ENCODE data around the gene GJB1.

DNA sequence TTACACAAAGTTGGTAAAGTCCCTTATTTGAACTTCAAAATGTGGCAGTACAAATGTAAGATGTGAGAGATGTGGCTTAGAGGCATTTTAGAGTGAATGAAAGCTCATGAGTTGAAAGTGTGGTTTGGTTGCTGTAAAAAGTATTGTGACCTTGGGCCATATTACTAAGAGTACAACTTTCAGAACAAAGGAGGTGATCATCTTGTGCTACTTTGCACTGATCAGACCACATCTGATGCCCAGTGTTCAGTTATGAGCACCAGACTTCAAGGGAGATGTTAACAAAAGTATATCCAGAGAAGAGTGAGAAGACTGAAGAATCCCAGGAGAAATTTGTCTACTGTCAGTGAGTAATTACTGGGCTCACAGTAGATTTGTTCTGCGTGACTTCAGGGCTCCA, 48.2 kb upstream of the GJB1 start:
- TF ChIP-seq, protein P1, sequence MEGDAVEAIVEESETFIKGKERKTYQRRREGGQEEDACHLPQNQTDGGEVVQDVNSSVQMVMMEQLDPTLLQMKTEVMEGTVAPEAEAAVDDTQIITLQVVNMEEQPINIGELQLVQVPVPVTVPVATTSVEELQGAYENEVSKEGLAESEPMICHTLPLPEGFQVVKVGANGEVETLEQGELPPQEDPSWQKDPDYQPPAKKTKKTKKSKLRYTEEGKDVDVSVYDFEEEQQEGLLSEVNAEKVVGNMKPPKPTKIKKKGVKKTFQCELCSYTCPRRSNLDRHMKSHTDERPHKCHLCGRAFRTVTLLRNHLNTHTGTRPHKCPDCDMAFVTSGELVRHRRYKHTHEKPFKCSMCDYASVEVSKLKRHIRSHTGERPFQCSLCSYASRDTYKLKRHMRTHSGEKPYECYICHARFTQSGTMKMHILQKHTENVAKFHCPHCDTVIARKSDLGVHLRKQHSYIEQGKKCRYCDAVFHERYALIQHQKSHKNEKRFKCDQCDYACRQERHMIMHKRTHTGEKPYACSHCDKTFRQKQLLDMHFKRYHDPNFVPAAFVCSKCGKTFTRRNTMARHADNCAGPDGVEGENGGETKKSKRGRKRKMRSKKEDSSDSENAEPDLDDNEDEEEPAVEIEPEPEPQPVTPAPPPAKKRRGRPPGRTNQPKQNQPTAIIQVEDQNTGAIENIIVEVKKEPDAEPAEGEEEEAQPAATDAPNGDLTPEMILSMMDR (conservative IDR thresholded peaks at IDR 0.05 in 1 of 2, IDR thresholded peaks at IDR 0.05 in 1 of 2; ENCODE audit: extremely low read depth in 1 of 2, insufficient read depth in 1 of 2, low read depth in 1 of 2, low read length in 2 of 2), result no peak
- TF ChIP-seq EZH2 (IDR thresholded peaks at IDR 0.05; ENCODE audit: borderline replicate concordance, low read length), result no peak
